Stimulated activated CD4-positive, alpha-beta T cell treated with anti-CD3 and anti-CD28 coated beads, Interleukin-12 subunit alpha, Interleukin-12 subunit beta, amount 100 ng/mL, for 48 hours (primary cell): Measurements from ENCODE around the gene KCNJ2.

Source experiments
- DNase-seq, 3 donors: peaks; one replicate each; pipeline ENCODE4 v3.0.0-alpha.2; 2020; ENCODE audit warnings: low read depth in 2 of 3, low spot score in 1 of 3

KCNJ2 gene

GRCh38 chr17:70202840-70203239 lies 33.5 kb downstream of the KCNJ2 start:
- no peak for DNase-seq

GRCh38 chr17:70204431-70204830 lies 35.1 kb downstream of the KCNJ2 start:
- no peak for DNase-seq

GRCh38 chr17:70205401-70205800 lies 36.1 kb downstream of the KCNJ2 start:
- no peak for DNase-seq

- no peak for DNase-seq
These were observed 37.2 kb downstream of the KCNJ2 start for GRCh38 chr17:70206361-70207010.

GRCh38 chr17:70207184-70207583 lies 37.9 kb downstream of the KCNJ2 start:
- DNase-seq = no peak

GRCh38 chr17:70208080-70208794 lies 38.9 kb downstream of the KCNJ2 start:
- DNase-seq = no peak

GRCh38 chr17:70208825-70209555 lies 39.7 kb downstream of the KCNJ2 start:
- no peak for DNase-seq

- DNase-seq = no peak
These were observed 46.3 kb downstream of the KCNJ2 start for GRCh38 chr17:70215656-70216055.

GRCh38 chr17:70217571-70217970 lies 48.2 kb downstream of the KCNJ2 start:
- no peak for DNase-seq

GRCh38 chr17:70225276-70225675 lies 55.9 kb downstream of the KCNJ2 start:
- no peak for DNase-seq
